Measurements from ENCODE around the gene OPCML.

DNA sequence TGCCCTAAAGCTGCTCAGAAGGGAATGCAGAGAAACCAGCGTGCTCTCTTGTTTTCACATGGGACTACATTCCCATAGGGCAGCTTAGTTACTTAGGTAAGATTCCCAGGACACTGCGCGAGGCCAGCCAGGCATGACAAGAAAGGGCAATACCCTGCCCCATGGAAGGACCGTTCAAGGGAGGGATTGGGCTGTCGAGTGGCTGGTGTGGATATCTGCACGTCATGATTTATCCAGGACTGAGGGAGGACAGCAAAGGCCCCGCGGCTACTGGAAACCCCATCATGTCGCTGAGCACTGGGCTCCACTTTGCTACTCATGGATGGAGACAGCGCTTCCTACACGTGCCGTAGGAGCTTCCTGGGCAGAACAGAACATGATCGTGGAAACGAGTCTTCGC is 169.4 kb downstream of the OPCML start:
- TF ChIP-seq, protein P1, sequence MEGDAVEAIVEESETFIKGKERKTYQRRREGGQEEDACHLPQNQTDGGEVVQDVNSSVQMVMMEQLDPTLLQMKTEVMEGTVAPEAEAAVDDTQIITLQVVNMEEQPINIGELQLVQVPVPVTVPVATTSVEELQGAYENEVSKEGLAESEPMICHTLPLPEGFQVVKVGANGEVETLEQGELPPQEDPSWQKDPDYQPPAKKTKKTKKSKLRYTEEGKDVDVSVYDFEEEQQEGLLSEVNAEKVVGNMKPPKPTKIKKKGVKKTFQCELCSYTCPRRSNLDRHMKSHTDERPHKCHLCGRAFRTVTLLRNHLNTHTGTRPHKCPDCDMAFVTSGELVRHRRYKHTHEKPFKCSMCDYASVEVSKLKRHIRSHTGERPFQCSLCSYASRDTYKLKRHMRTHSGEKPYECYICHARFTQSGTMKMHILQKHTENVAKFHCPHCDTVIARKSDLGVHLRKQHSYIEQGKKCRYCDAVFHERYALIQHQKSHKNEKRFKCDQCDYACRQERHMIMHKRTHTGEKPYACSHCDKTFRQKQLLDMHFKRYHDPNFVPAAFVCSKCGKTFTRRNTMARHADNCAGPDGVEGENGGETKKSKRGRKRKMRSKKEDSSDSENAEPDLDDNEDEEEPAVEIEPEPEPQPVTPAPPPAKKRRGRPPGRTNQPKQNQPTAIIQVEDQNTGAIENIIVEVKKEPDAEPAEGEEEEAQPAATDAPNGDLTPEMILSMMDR (conservative IDR thresholded peaks at IDR 0.05; ENCODE audit: low read length): no peak
- TF ChIP-seq EZH2phosphoT487 (IDR thresholded peaks at IDR 0.05; ENCODE audit: borderline replicate concordance): no peak
